Right lobe of liver (tissue), 4 donors: Measurements from ENCODE around the gene NOS1.
"Not testable (repeated sequence)": the region's sequence is repeated elsewhere in the genome, so short reads cannot be mapped to it uniquely, and the experiment has no call there.

ENCODE experiments used
- CTCF ChIP-seq, 4 donors: fragments of 200-600 bp in 3 of 4; fragments of 450-650 bp in 1 of 4; IDR thresholded peaks; one replicate each; pipeline versions ENCODE4 v1.5.1 to v1.8.0; 2016 to 2022; ENCODE audit warnings: antibody characterized with exemption in 4 of 4, mild to moderate bottlenecking in 2 of 4
- POLR2A ChIP-seq: fragments of 450-650 bp; IDR thresholded peaks from one replicate; pipeline ENCODE4 v1.6.1; 2017; ENCODE audit warnings: antibody characterized with exemption, mild to moderate bottlenecking
- donor health status: DM: no; HTN: no; CAD: no.
- donor health status: DM: no; HTN: no; CAD: no.
- donor health status: DM: no; HTN: yes; CAD: no.

- not testable (repeated sequence) for TF ChIP-seq CTCF (IDR thresholded peaks at IDR 0.05); POLR2A
Measured at GRCh38 chr12:117398482-117398881, 37.1 kb upstream of the NOS1 start.
